ENCODE data around the gene EPHA7. TPM values are rescaled to one million over a fixed set of nuclear protein-coding genes. Genes with fewer than 3 reads are reported as not detected.

EPHA7 gene
- total RNA-seq, 1 experiment from 2014 or later = 9.5 TPM

- no peak for TF ChIP-seq CTCF (conservative IDR thresholded peaks at IDR 0.05)
- Mint-ChIP-seq H3K9me3 (peaks cover 2 to 3% of the 10 kb centered on the region in 2 experiments; a peak in 2 of 5 replicates), H3K27ac (no peak overlapping the region; a peak in 2 of 7 replicates), H3K27me3 (ENCODE audit: low read depth) (no peaks in the 10 kb centered on the region), H3K4me1 (peaks cover 7 to 11% of the 10 kb centered on the region in 2 experiments), H3K4me3 (no peak overlapping the region), H3K36me3 (ENCODE audit: insufficient read depth in 1 of 3, low read depth in 3 of 3) (peaks cover 2 to 7% (median 4%) of the 10 kb centered on the region in 3 experiments; a peak in 5 of 7 replicates)
- Histone ChIP-seq H2AFZ (ENCODE audit: low read length) (no peak overlapping the region), H3K23me2 (ENCODE audit: insufficient read length, low read depth, low read length, poor library complexity, severe bottlenecking) (no peaks in the 10 kb centered on the region), H3K79me2 (ENCODE audit: insufficient read depth, low read length) (no peaks in the 10 kb centered on the region), H4K8ac (replicated peaks; ENCODE audit: insufficient read length, low read depth, low read length) (no peak overlapping the region), H3K79me1 (ENCODE audit: insufficient read depth, low read depth, low read length, poor library complexity, severe bottlenecking) (no peaks in the 10 kb centered on the region), H3K23ac (ENCODE audit: insufficient read length, low read depth, low read length) (no peak overlapping the region), H4K5ac (ENCODE audit: insufficient read length, low read depth, low read length) (no peak overlapping the region), H3K4me1 (ENCODE audit: insufficient read depth, low read length) (no peaks in the 10 kb centered on the region), H2BK15ac (ENCODE audit: low read depth, low read length) (no peak overlapping the region), H3K4ac (ENCODE audit: low read depth, low read length) (no peak overlapping the region), H2BK12ac (ENCODE audit: insufficient read length, low read depth, low read length) (no peak overlapping the region), H3K27me3 (ENCODE audit: insufficient read depth, low read length) (no peaks in the 10 kb centered on the region), H4K91ac (ENCODE audit: insufficient read length, low read depth, low read length) (no peak overlapping the region), H3K27ac (ENCODE audit: insufficient read length, low read depth, low read length) (no peak overlapping the region), H4K20me1 (ENCODE audit: control insufficient read depth, insufficient read depth, insufficient read length) (no peaks in the 10 kb centered on the region), H2BK20ac (ENCODE audit: low read depth, low read length, poor library complexity, severe bottlenecking) (no peak overlapping the region), H3K4me2 (ENCODE audit: insufficient read depth, insufficient read length, low read length) (no peak overlapping the region), H3K56ac (ENCODE audit: insufficient read length, low read depth, low read length) (no peak overlapping the region), H2AK5ac (ENCODE audit: insufficient read length, low read length) (no peak overlapping the region), H3K9ac (ENCODE audit: extremely low read depth, insufficient read length, low read length) (no peak overlapping the region), H2BK5ac (ENCODE audit: insufficient read length, low read length) (no peak overlapping the region), H3K9me3 (ENCODE audit: control insufficient read depth, low read depth, low read length) (no peaks in the 10 kb centered on the region), H3K14ac (ENCODE audit: insufficient read depth, low read length) (no peak overlapping the region), H3K18ac (ENCODE audit: insufficient read length, low read depth, low read length) (no peak overlapping the region), H2BK120ac (ENCODE audit: low read depth, low read length, poor library complexity, severe bottlenecking) (no peak overlapping the region), H3T11ph (ENCODE audit: low read length) (no peak overlapping the region)
- no peak for DNase-seq
- no CpG with 5 or more reads among the region's 4 CpGs for WGBS (ENCODE audit: extremely low coverage, insufficient read length, low lambda C conversion rate)
Observed at GRCh38 chr6:93350774-93351173, 68.6 kb downstream of the EPHA7 start.

All from H9 (cell line).